Fibroblast of mammary gland (primary cell): Measurements from ENCODE around the gene CERS6.
"Not testable (repeated sequence)": the region's sequence is repeated elsewhere in the genome, so short reads cannot be mapped to it uniquely, and the experiment has no call there.

Source experiments
- DNase-seq: peaks from one replicate; pipeline ENCODE4 v3.0.0-alpha.2; 2010; ENCODE audit warnings: low read depth
- H3K4me3 ChIP-seq: 2 replicates; pipeline ENCODE4 v1.5.1; 2011; ENCODE audit warnings: low read depth, mild to moderate bottlenecking, low read length, moderate library complexity; ENCODE audit not compliant: control insufficient read depth
- TF ChIP-seq, protein P1 (sequence below): conservative IDR thresholded peaks from 2 replicates; pipeline ENCODE4 v1.5.1; 2011; ENCODE audit warnings: low read depth, low read length, inconsistent platforms; ENCODE audit not compliant: control insufficient read depth, insufficient read depth

CERS6 gene

DNA sequence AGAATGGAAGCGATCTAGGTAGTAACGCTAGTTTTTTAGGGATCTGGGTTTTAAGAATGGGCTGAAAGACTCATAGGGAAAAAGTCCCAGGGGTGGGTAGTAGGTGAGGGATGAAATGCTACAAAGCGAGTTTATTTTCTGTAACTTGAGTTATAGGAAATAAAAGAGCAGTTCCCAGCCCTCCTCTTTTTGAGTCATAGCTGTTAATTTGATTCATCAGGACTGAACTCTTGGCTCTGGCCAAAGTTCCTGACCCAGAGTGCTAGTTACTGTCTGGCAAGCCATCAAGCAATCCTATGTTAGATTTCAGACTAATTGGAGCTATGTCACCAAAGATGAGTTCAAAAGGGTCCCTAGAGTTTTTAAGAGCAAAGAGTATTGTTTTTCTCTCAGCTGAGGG, 328.9 kb downstream of the CERS6 start:
- no peak overlapping the region for H3K4me3 ChIP-seq
- TF ChIP-seq, protein P1, sequence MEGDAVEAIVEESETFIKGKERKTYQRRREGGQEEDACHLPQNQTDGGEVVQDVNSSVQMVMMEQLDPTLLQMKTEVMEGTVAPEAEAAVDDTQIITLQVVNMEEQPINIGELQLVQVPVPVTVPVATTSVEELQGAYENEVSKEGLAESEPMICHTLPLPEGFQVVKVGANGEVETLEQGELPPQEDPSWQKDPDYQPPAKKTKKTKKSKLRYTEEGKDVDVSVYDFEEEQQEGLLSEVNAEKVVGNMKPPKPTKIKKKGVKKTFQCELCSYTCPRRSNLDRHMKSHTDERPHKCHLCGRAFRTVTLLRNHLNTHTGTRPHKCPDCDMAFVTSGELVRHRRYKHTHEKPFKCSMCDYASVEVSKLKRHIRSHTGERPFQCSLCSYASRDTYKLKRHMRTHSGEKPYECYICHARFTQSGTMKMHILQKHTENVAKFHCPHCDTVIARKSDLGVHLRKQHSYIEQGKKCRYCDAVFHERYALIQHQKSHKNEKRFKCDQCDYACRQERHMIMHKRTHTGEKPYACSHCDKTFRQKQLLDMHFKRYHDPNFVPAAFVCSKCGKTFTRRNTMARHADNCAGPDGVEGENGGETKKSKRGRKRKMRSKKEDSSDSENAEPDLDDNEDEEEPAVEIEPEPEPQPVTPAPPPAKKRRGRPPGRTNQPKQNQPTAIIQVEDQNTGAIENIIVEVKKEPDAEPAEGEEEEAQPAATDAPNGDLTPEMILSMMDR: no peak
- DNase-seq: peak; percentile 49

DNA sequence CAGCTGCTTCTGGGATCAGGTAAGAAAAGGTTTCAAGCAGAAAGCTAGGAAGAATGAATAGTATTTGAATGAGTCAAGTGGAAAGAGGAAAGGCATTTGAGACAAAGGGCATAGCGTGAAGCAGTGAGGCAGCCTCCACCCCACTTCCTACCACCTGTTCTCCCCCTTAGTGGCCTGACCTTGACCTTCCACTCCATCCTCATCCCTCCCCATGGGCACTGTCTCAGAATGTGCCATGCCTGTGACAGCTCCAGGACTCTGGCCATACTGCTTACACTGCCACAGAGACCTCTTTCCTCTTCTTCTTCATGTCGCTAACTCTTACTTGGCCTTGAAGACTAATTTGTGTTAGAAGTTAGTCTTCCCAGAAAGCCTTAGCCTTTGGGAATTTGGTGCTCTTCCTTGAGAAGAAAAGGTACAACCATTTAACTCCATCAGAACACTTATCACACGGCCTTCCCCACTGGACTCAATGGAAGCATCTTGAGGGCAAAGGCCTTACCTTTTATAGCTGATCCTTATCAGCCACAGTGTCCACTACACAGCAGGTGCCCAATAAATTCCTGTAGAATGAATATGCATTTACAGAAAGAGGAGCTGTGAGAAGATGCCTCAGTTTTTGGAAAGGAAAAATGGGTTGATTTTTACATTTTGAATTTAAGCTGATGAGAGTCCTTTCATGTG, 331.2 kb downstream of the CERS6 start:
- DNase-seq: no peak
- TF ChIP-seq, protein P1: no peak
- no peak overlapping the region for H3K4me3 ChIP-seq

DNA sequence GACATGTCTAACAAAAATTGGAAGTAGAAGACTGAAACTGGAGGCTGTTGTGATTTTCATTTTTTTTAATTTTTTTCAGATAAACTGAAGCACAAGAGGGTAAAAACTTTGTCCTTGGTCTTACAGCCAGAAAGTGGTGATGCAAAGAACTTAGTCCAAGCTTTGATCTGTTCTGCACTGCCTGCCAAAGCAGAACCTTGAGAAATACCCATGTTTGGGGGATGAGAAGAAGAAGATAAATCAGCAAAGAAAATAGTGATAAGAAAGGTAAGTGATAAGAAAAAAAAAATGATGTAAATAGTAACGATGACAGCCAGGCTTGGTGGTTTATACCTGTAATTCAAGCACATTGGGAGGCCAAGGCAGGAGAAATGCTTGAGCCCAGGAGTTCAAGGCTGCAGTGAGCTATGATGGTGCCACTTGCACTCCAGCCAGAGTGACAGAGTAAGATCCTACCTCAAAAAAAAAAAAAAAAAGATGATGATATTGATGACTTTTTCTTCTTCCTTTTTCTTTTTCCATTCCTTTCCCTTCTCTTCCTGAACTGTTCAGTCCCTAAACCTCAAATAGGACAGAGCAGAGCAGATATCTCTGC, 331.8 kb downstream of the CERS6 start:
- no peak for DNase-seq
- TF ChIP-seq, protein P1: no peak
- no peak overlapping the region for H3K4me3 ChIP-seq

DNA sequence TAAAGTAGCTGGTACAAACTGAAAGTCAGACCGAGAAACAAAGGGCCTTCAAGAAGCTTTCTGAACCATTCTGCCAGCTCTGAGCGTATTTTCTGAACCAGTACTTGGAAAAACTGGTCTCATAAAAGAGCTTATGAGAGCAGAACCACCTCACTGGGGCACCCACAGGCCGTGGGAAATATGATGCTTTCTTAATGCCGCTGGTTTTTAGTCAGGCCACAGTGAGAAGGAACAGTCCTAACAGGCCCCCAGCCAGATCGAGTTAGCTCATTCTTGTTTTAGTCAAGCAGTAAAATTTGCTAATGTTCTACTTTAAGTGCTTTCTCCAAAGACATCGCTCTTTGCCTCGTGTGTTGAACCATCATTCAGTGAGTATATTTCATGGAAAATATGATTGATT, 333.7 kb downstream of the CERS6 start:
- TF ChIP-seq, protein P1: no peak
- H3K4me3 ChIP-seq: no peak overlapping the region
- DNase-seq: no peak

DNA sequence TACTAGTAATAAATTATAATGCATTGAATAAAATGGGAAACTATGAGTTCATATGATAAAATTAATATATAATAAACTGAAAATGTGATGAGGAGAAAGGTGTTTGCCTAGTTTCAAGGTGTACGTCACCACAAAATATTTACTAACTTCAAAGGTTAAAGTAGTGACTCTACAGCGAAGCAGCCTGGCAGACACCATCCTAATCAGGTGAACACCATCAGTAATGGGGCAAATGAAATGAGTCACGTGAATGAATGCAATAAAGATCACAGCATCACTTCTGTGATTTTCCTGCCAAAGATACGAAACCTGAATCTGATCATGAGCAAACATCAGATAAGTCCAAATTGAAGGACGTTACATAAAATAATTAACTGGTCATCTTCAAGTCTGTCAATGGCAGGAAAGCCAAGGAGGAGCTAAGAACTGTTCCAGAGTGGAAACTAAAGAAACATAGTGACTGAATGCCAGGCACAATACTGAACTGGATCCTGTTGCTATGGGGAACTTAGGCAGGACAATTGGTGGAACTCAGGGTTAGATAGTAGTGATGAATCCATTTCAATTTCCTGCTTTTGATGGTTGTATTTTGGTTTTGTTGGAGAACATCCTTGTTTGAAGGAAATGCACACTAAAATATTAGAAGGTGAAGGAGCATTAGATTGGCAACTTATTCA, 334.3 kb downstream of the CERS6 start:
- DNase-seq: no peak
- TF ChIP-seq, protein P1: no peak
- H3K4me3 ChIP-seq: no peak overlapping the region

DNA sequence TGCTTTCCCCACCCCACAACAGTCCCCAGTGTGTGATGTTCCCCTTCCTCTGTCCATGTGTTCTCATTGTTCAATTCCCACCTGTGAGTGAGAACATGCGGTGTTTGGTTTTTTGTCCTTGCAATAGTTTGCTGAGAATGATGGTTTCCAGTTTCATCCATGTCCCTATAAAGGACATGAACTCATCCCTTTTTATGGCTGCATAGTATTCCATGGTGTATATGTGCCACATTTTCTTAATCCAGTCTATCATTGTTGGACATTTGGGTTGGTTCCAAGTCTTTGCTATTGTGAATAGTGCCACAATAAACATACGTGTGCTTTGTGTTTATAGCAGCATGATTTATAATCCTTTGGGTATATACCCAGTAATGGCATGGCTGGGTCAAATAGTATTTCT, 335.1 kb downstream of the CERS6 start:
- H3K4me3 ChIP-seq, DNase-seq: not testable (repeated sequence)

DNA sequence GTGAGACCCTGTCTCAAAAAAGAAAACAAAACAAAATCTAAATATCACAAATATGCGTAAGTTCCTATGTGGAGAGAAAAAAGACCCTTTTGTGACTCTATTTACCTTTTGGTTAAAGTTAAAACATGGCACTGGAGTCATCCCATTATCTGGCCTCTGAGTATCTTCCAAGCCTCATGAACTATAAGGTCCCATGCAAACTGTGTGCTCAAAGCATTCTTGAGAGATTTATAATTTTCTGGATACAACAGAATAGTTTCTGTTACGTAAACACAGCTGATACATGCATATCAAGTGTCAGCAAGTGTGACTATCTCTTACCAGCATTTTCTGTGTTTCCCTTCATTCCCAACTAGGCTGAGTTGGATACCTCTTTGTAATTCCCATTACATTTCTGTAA, 337.5 kb downstream of the CERS6 start:
- TF ChIP-seq, protein P1: no peak
- no peak overlapping the region for H3K4me3 ChIP-seq
- no peak for DNase-seq
